Stimulated activated CD8-positive, alpha-beta memory T cell treated with anti-CD3 and anti-CD28 coated beads, Interleukin-2, amount 100 ng/mL, for 1 hour (primary cell): ENCODE data around the gene ITPR2.
"Not testable (repeated sequence)": the region's sequence is repeated elsewhere in the genome, so short reads cannot be mapped to it uniquely, and the experiment has no call there.

Experiments used
- DNase-seq, 2 donors: peaks; one replicate each; pipeline ENCODE4 v3.0.0-alpha.2; 2020; ENCODE audit warnings: low read depth in 2 of 2

Gene ITPR2

GRCh38 chr12:26465419-26466097 lies 367.4 kb downstream of the ITPR2 start:
- no peak for DNase-seq

- DNase-seq = no peak
Measured at GRCh38 chr12:26461776-26462175, 371.2 kb downstream of the ITPR2 start.

GRCh38 chr12:26460361-26460760 lies 372.6 kb downstream of the ITPR2 start:
- no peak for DNase-seq

GRCh38 chr12:26455936-26456574 lies 376.9 kb downstream of the ITPR2 start:
- DNase-seq = no peak

GRCh38 chr12:26453246-26453645 lies 379.7 kb downstream of the ITPR2 start:
- no peak for DNase-seq

GRCh38 chr12:26452511-26452910 lies 380.5 kb downstream of the ITPR2 start:
- no peak for DNase-seq

GRCh38 chr12:26451763-26452162 lies 381.2 kb downstream of the ITPR2 start:
- no peak for DNase-seq

- DNase-seq = no peak
Measured at GRCh38 chr12:26445909-26446308, 387.1 kb downstream of the ITPR2 start.

GRCh38 chr12:26443309-26443708 lies 389.7 kb downstream of the ITPR2 start:
- no peak for DNase-seq

GRCh38 chr12:26441434-26441833 lies 391.6 kb downstream of the ITPR2 start:
- DNase-seq = no peak

GRCh38 chr12:26435069-26435404 lies 398.0 kb downstream of the ITPR2 start:
- no peak for DNase-seq

GRCh38 chr12:26434299-26435068 lies 398.5 kb downstream of the ITPR2 start:
- no peak for DNase-seq

- not testable (repeated sequence) for DNase-seq
Measured at GRCh38 chr12:26433701-26434100, 399.3 kb downstream of the ITPR2 start.

GRCh38 chr12:26431211-26431610 lies 401.8 kb downstream of the ITPR2 start:
- DNase-seq = no peak

GRCh38 chr12:26430596-26430995 lies 402.4 kb downstream of the ITPR2 start:
- not testable (repeated sequence) for DNase-seq

- DNase-seq = no peak
Measured at GRCh38 chr12:26429070-26429691, 403.8 kb downstream of the ITPR2 start.

- DNase-seq = no peak
Measured at GRCh38 chr12:26428420-26428819, 404.6 kb downstream of the ITPR2 start.

- no peak for DNase-seq
Measured at GRCh38 chr12:26426652-26427051, 406.3 kb downstream of the ITPR2 start.

- no peak for DNase-seq
Measured at GRCh38 chr12:26425587-26426260, 407.3 kb downstream of the ITPR2 start.

GRCh38 chr12:26422839-26423398 lies 410.1 kb downstream of the ITPR2 start:
- no peak for DNase-seq

- no peak for DNase-seq
Measured at GRCh38 chr12:26416550-26416949, 416.4 kb downstream of the ITPR2 start.

- no peak for DNase-seq
Measured at GRCh38 chr12:26410689-26411088, 422.3 kb downstream of the ITPR2 start.
